Esophagus muscularis mucosa (tissue), 2 donors: Measurements from ENCODE around the gene CAMKK2.
"Not testable (repeated sequence)": the region's sequence is repeated elsewhere in the genome, so short reads cannot be mapped to it uniquely, and the experiment has no call there.

Experiments
- POLR2A ChIP-seq: fragments of 450-650 bp; IDR thresholded peaks from one replicate; pipeline ENCODE4 v1.6.1; 2017; ENCODE audit warnings: antibody characterized with exemption, moderate library complexity, mild to moderate bottlenecking, low read depth
- POLR2AphosphoS5 ChIP-seq, 2 donors: sonication (generic); formaldehyde crosslinking; IDR thresholded peaks; one replicate each; pipeline ENCODE4 v1.6.1; 2017; ENCODE audit warnings: antibody characterized with exemption in 2 of 2

DNA sequence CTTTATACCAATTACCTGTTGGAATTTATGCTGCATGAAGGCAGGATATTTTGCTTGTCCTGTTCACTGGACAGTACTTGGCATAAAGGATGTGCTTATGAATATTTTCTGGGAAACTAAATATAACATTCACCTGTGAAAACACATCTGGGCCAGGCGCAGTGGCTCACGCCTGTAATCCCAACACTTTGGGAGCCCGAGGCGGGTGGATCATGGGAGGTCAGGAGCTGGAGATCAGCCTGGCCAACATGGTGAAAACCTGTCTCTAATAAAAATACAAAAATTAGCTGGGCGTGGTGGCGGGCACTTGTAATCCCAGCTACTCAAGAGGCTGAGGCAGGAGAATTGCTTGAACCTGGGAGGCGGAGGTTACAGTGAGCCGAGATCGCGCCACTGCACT is 87.9 kb downstream of the CAMKK2 start:
- TF ChIP-seq POLR2A; POLR2AphosphoS5 (IDR thresholded peaks at IDR 0.05): not testable (repeated sequence)
